ENCODE measurements around the gene HSD11B1. TPM values are rescaled to one million over a fixed set of nuclear protein-coding genes. Genes with fewer than 3 reads are reported as not detected.

The HSD11B1 gene
- polyA plus RNA-seq, 1 donor from 2014 or later: not detected

DNA sequence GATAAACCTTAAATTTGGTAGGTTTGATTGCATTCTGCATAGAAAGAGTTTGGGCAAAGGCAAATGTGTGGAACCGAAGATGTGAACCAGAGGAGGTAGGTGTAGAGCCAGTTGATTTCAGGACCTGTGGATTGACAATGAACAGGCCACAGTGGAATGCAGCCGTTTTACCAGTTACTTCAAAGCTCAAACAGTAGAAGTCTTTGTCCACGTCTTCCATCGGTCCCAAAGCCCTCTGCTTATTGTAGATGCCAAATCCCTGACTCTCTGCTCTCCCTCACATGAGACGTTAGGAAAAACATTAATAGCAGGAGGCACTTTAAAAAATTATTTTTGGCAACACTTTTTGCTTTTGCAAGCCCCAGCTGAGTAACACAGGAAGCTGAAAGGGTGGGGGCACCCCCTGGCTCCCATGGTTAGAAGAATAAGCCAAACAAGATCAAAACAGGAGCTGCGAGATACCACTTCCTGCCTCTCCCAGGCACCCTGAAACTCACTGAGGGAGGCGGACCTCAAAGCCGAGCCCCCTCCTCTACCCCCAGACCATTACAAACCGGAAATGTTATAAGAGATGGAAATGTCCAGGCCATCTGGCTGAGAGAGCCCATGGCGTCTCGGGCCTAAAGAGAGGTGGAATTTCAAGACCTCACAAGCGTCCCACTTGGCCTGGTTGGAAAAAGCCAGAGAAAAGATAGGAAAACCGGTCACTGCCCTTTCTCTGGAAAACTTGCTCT is 64.7 kb downstream of the HSD11B1 start:
- no peaks in the 10 kb centered on the region for H3F3A ChIP-seq (ENCODE audit: insufficient read depth, low read length, poor library complexity, severe bottlenecking)
- H2AFZ ChIP-seq (ENCODE audit: low read depth, low read length): no peak overlapping the region
- TF ChIP-seq RAD21 (conservative IDR thresholded peaks at IDR 0.05) (no peak), POLR2AphosphoS5 (IDR thresholded peaks at IDR 0.05) (no peak), CTCF (IDR thresholded peaks at IDR 0.05; ENCODE audit: poor library complexity, severe bottlenecking) (no peak), EP300 (conservative IDR thresholded peaks at IDR 0.05; ENCODE audit: poor library complexity, severe bottlenecking) (no peak), EZH2 (IDR thresholded peaks at IDR 0.05; ENCODE audit: borderline replicate concordance, insufficient read depth, low read length, poor library complexity, severe bottlenecking) (no peak), MXI1 (conservative IDR thresholded peaks at IDR 0.05; ENCODE audit: poor library complexity, severe bottlenecking) (no peak), SMC3 (conservative IDR thresholded peaks at IDR 0.05; ENCODE audit: poor library complexity) (no peak), TAF1 (IDR thresholded peaks at IDR 0.05; ENCODE audit: low read depth) (no peak)
- TF ChIP-seq, protein P1, sequence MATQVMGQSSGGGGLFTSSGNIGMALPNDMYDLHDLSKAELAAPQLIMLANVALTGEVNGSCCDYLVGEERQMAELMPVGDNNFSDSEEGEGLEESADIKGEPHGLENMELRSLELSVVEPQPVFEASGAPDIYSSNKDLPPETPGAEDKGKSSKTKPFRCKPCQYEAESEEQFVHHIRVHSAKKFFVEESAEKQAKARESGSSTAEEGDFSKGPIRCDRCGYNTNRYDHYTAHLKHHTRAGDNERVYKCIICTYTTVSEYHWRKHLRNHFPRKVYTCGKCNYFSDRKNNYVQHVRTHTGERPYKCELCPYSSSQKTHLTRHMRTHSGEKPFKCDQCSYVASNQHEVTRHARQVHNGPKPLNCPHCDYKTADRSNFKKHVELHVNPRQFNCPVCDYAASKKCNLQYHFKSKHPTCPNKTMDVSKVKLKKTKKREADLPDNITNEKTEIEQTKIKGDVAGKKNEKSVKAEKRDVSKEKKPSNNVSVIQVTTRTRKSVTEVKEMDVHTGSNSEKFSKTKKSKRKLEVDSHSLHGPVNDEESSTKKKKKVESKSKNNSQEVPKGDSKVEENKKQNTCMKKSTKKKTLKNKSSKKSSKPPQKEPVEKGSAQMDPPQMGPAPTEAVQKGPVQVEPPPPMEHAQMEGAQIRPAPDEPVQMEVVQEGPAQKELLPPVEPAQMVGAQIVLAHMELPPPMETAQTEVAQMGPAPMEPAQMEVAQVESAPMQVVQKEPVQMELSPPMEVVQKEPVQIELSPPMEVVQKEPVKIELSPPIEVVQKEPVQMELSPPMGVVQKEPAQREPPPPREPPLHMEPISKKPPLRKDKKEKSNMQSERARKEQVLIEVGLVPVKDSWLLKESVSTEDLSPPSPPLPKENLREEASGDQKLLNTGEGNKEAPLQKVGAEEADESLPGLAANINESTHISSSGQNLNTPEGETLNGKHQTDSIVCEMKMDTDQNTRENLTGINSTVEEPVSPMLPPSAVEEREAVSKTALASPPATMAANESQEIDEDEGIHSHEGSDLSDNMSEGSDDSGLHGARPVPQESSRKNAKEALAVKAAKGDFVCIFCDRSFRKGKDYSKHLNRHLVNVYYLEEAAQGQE (IDR thresholded peaks at IDR 0.05; ENCODE audit: borderline replicate concordance): no peak
- no peaks in the 10 kb centered on the region for H4K20me1 ChIP-seq (ENCODE audit: insufficient read depth)
- no peaks in the 10 kb centered on the region for H3K36me3 ChIP-seq (ENCODE audit: insufficient read depth, low read length)
- H3K9ac ChIP-seq (ENCODE audit: low read length): no peak overlapping the region
- H3K4me3 ChIP-seq (ENCODE audit: low read length): no peak overlapping the region
- no peaks in the 10 kb centered on the region for H3K79me2 ChIP-seq (replicated peaks; ENCODE audit: insufficient read depth, low read length)
- H3K4me2 ChIP-seq (ENCODE audit: low read length): no peak overlapping the region
- no peaks in the 10 kb centered on the region for H3K27me3 ChIP-seq (ENCODE audit: insufficient read depth, low read depth, low read length)
- no peaks in the 10 kb centered on the region for H3K9me2 ChIP-seq (ENCODE audit: insufficient read depth, low read length)
- H3K27ac ChIP-seq (ENCODE audit: low read length): no peak overlapping the region
- no peaks in the 10 kb centered on the region for H3K9me3 ChIP-seq (ENCODE audit: low read length)

DNA sequence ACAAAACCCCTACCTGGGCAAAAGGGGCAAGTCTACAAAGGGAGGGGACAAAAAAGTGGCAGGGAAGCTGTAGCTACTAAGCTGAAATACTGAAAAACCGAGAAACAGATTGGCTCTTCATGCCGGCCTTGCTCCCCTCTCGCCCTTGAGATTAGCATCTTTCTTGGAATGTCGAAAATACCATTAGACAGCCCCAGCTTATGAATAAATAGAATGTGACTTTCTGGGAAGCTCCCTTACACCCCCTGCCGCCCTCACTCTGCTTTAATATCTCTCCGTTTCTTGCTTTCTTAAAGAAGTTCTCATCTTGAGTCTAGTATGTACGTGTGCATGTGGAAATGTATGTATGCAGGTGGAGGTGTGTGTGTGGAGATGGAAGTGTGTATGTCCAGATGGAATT is 65.3 kb downstream of the HSD11B1 start:
- H3K79me2 ChIP-seq (replicated peaks; ENCODE audit: insufficient read depth, low read length): no peaks in the 10 kb centered on the region
- H3K4me2 ChIP-seq (ENCODE audit: low read length): no peak overlapping the region
- TF ChIP-seq TAF1 (IDR thresholded peaks at IDR 0.05; ENCODE audit: low read depth) (no peak), RAD21 (conservative IDR thresholded peaks at IDR 0.05) (no peak), CTCF (IDR thresholded peaks at IDR 0.05; ENCODE audit: poor library complexity, severe bottlenecking) (no peak), EZH2 (IDR thresholded peaks at IDR 0.05; ENCODE audit: borderline replicate concordance, insufficient read depth, low read length, poor library complexity, severe bottlenecking) (no peak), MXI1 (conservative IDR thresholded peaks at IDR 0.05; ENCODE audit: poor library complexity, severe bottlenecking) (no peak), POLR2AphosphoS5 (IDR thresholded peaks at IDR 0.05) (no peak), EP300 (conservative IDR thresholded peaks at IDR 0.05; ENCODE audit: poor library complexity, severe bottlenecking) (no peak), SMC3 (conservative IDR thresholded peaks at IDR 0.05; ENCODE audit: poor library complexity) (no peak)
- TF ChIP-seq, protein P1 (IDR thresholded peaks at IDR 0.05; ENCODE audit: borderline replicate concordance): no peak
- no peaks in the 10 kb centered on the region for H3K27me3 ChIP-seq (ENCODE audit: insufficient read depth, low read depth, low read length)
- H3K4me3 ChIP-seq (ENCODE audit: low read length): no peak overlapping the region
- no peak overlapping the region for H3K27ac ChIP-seq (ENCODE audit: low read length)
- no peaks in the 10 kb centered on the region for H3K9me2 ChIP-seq (ENCODE audit: insufficient read depth, low read length)
- H3K36me3 ChIP-seq (ENCODE audit: insufficient read depth, low read length): no peaks in the 10 kb centered on the region
- H3K9ac ChIP-seq (ENCODE audit: low read length): no peak overlapping the region
- no peak overlapping the region for H2AFZ ChIP-seq (ENCODE audit: low read depth, low read length)
- no peaks in the 10 kb centered on the region for H3F3A ChIP-seq (ENCODE audit: insufficient read depth, low read length, poor library complexity, severe bottlenecking)
- no peaks in the 10 kb centered on the region for H4K20me1 ChIP-seq (ENCODE audit: insufficient read depth)
- H3K9me3 ChIP-seq (ENCODE audit: low read length): no peaks in the 10 kb centered on the region
